GM18951 (cell line): ENCODE results near the gene ZNF451.

Experiments used
- POLR2A ChIP-seq: IDR thresholded peaks from 4 replicates; pipeline ENCODE4 v1.6.1; 2011; ENCODE audit warnings: mild to moderate bottlenecking; ENCODE audit not compliant: insufficient read length, insufficient read depth; ENCODE audit errors: extremely low read depth
- in situ Hi-C: fragments of 300-500 bp; cut with MboI; formaldehyde crosslinking; loops from one replicate; pipeline ENCODE4 v1.12.0; 2022; ENCODE audit warnings: low sequenced_read_pairs, mixed read lengths, inconsistent platforms; ENCODE audit not compliant: unreplicated experiment

Gene ZNF451

GRCh38 chr6:57089687-57090457 lies at the start of gene ZNF451:
ZNF451 (plus strand) TSS chr6:57090188; CDS start chr6:57090254, 66 bp downstream.
- peak; percentile 83 for TF ChIP-seq POLR2A
- in situ Hi-C loops, result no loop called here

- in situ Hi-C loops, result loop anchor here (25.0 kb wide), 1 partner anchor 268 kb away; the partner anchor contains the start of gene PRIM2
Observed at GRCh38 chr6:57044061-57044460, 45.9 kb upstream of the ZNF451 start.

- no peak for TF ChIP-seq POLR2A
- in situ Hi-C loops, result loop anchor here (25.0 kb wide), 1 partner anchor 268 kb away; the partner anchor contains the start of gene PRIM2
Observed at GRCh38 chr6:57044568-57044967, 45.4 kb upstream of the ZNF451 start.

- peak; percentile 61 for TF ChIP-seq POLR2A
- in situ Hi-C loops, result loop anchor here (25.0 kb wide), 1 partner anchor 266 kb away; the partner anchor contains the start of gene PRIM2
Observed at GRCh38 chr6:57046332-57047256, 43.4 kb upstream of the ZNF451 start, which contains the start of gene KIAA1586. KIAA1586 (plus strand) TSS chr6:57046693; CDS start chr6:57046756, 63 bp downstream.

GRCh38 chr6:57047257-57047585 lies 42.8 kb upstream of the ZNF451 start:
- in situ Hi-C loops, result loop anchor here (25.0 kb wide), 1 partner anchor 265 kb away; the partner anchor contains the start of gene PRIM2

- in situ Hi-C loops, result loop anchor here (25.0 kb wide), 1 partner anchor 264 kb away; the partner anchor contains the start of gene PRIM2
Observed at GRCh38 chr6:57047859-57048258, 42.1 kb upstream of the ZNF451 start.

GRCh38 chr6:57048577-57048976 lies 41.4 kb upstream of the ZNF451 start:
- no peak for TF ChIP-seq POLR2A
- in situ Hi-C loops, result loop anchor here (25.0 kb wide), 1 partner anchor 264 kb away; the partner anchor contains the start of gene PRIM2

- in situ Hi-C loops, result no loop called here
- TF ChIP-seq POLR2A, result no peak
Observed at GRCh38 chr6:57063847-57064246, 26.1 kb upstream of the ZNF451 start.

GRCh38 chr6:57064809-57065208 lies 25.2 kb upstream of the ZNF451 start:
- no peak for TF ChIP-seq POLR2A
- in situ Hi-C loops, result no loop called here

GRCh38 chr6:57068061-57068460 lies 21.9 kb upstream of the ZNF451 start:
- no peak for TF ChIP-seq POLR2A
- in situ Hi-C loops, result no loop called here

- in situ Hi-C loops, result no loop called here
- no peak for TF ChIP-seq POLR2A
Observed at GRCh38 chr6:57069228-57069627, 20.8 kb upstream of the ZNF451 start.

GRCh38 chr6:57069920-57070331 lies 20.1 kb upstream of the ZNF451 start:
- no peak for TF ChIP-seq POLR2A
- in situ Hi-C loops, result no loop called here

- in situ Hi-C loops, result no loop called here
Observed at GRCh38 chr6:57072108-57072507, 17.9 kb upstream of the ZNF451 start.

More at GRCh38 chr6:57072108-57072507, 17.9 kb upstream of the ZNF451 start:
- no peak for TF ChIP-seq POLR2A
